ENCODE results near the gene RRAGD. TPM values are rescaled to one million over a fixed set of nuclear protein-coding genes. Genes with fewer than 3 reads are reported as not detected.

RRAGD gene
- total and polyA plus RNA-seq, 2 donors (not counting 1 experiment from before 2014, with no cell fraction given), result 0.27 to 4.5 TPM

DNA sequence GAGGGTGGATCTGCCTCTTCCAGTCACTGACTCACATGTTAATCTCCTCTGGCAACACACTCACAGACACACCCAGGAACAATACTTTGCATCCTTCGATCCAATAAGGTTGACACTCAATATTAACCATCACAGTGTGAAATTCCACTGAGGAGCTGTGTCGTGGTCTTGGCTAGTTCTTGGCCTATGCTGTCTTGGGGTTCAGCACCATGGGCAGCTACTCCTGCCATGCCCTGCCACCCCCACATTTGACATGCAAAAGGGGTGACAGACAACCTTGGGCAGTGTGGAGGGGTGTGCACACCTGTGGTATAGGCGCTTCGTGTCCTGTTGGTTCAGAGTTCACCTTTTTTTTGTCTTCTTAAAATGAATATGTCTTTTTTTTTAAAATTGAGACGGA is 46.6 kb upstream of the RRAGD start:
- Mint-ChIP-seq H3K27ac (no peak overlapping the region), H3K4me3 (no peak overlapping the region), H3K27me3 (no peaks in the 10 kb centered on the region), H3K9me3 (ENCODE audit: insufficient read depth) (no peaks in the 10 kb centered on the region), H3K4me1 (no peaks in the 10 kb centered on the region)
- H3K4me3 ChIP-seq (ENCODE audit: control extremely low read depth in 1 of 5, extremely low read depth in 1 of 5, insufficient read depth in 1 of 5, low read depth in 2 of 5, low read length in 4 of 5), result no peak overlapping the region
- intact Hi-C loops (cut with micrococcal nuclease), result no loop called here
- H3K9me3 ChIP-seq (ENCODE audit: control extremely low read depth in 1 of 3, control insufficient read depth in 2 of 3, insufficient read depth in 1 of 3, low read length in 2 of 3), result no peaks in the 10 kb centered on the region
- H3K36me3 ChIP-seq (replicated peaks in 1 of 2; ENCODE audit: control extremely low read depth in 1 of 2, control insufficient read depth in 1 of 2, extremely low read depth in 1 of 2, insufficient read depth in 2 of 2, low read length in 1 of 2), result no peaks in the 10 kb centered on the region
- H3K27ac ChIP-seq (ENCODE audit: low read length in 2 of 2), result no peak overlapping the region
- ChIA-PET POLR2A (no interaction called here), CTCF (no interaction called here)
- ATAC-seq (ENCODE audit: low read depth) (no peak), DNase-seq (no peak)
- H3K79me2 ChIP-seq (ENCODE audit: control insufficient read depth, insufficient read depth, low read length), result no peaks in the 10 kb centered on the region
- no peaks in the 10 kb centered on the region for H3K4me1 ChIP-seq (ENCODE audit: control insufficient read depth in 2 of 2, insufficient read depth in 2 of 2, low read length in 2 of 2)
- H4K20me1 ChIP-seq (ENCODE audit: control insufficient read depth, insufficient read depth, low read length, poor library complexity, severe bottlenecking), result no peaks in the 10 kb centered on the region
- TF ChIP-seq, protein P1, sequence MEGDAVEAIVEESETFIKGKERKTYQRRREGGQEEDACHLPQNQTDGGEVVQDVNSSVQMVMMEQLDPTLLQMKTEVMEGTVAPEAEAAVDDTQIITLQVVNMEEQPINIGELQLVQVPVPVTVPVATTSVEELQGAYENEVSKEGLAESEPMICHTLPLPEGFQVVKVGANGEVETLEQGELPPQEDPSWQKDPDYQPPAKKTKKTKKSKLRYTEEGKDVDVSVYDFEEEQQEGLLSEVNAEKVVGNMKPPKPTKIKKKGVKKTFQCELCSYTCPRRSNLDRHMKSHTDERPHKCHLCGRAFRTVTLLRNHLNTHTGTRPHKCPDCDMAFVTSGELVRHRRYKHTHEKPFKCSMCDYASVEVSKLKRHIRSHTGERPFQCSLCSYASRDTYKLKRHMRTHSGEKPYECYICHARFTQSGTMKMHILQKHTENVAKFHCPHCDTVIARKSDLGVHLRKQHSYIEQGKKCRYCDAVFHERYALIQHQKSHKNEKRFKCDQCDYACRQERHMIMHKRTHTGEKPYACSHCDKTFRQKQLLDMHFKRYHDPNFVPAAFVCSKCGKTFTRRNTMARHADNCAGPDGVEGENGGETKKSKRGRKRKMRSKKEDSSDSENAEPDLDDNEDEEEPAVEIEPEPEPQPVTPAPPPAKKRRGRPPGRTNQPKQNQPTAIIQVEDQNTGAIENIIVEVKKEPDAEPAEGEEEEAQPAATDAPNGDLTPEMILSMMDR (IDR thresholded peaks at IDR 0.05), result no peak
- no peak for TF ChIP-seq EZH2 (IDR thresholded peaks at IDR 0.05; ENCODE audit: borderline replicate concordance, insufficient read depth, low read depth, low read length, poor library complexity, severe bottlenecking)
- no peaks in the 10 kb centered on the region for H3K27me3 ChIP-seq (replicated peaks in 1 of 4; ENCODE audit: control extremely low read depth in 1 of 4, control insufficient read depth in 3 of 4, insufficient read depth in 4 of 4, low read length in 3 of 4)
- 93% methylated on average over 3 of the region's 5 CpGs for WGBS (ENCODE audit: insufficient coverage)
- no peak overlapping the region for H2AFZ ChIP-seq (ENCODE audit: insufficient read depth, low read depth, low read length, poor library complexity, severe bottlenecking)
- no peak overlapping the region for H3K9ac ChIP-seq (ENCODE audit: low read length)
- H3K4me2 ChIP-seq (replicated peaks; ENCODE audit: low read depth, low read length, poor library complexity, severe bottlenecking), result no peak overlapping the region

DNA sequence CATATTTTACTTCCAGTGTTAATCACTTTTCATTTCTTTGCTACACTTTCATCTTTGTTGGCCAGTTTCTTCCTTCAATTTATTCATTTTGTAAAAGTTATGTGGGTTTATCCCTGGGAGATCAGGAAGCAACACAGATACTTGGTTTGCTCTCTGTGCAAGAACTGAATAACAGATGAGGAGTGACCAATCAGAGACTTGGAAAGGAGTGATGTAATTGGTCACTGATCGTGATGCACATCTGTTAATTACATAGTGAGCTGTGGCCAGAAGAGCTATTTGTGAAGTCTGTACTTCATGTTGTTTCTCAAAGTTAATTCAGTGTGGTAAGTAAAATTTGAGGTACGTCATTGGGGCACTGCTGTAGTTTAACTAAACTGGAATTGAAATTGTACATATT is 42.2 kb upstream of the RRAGD start:
- Histone ChIP-seq H3K4me2 (replicated peaks; ENCODE audit: low read depth, low read length, poor library complexity, severe bottlenecking) (no peak overlapping the region), H3K4me1 (ENCODE audit: control insufficient read depth in 2 of 2, insufficient read depth in 2 of 2, low read length in 2 of 2) (no peaks in the 10 kb centered on the region), H3K9me3 (ENCODE audit: control extremely low read depth in 1 of 3, control insufficient read depth in 2 of 3, insufficient read depth in 1 of 3, low read length in 2 of 3) (no peaks in the 10 kb centered on the region), H3K36me3 (replicated peaks in 1 of 2; ENCODE audit: control extremely low read depth in 1 of 2, control insufficient read depth in 1 of 2, extremely low read depth in 1 of 2, insufficient read depth in 2 of 2, low read length in 1 of 2) (no peaks in the 10 kb centered on the region), H3K4me3 (ENCODE audit: control extremely low read depth in 1 of 5, extremely low read depth in 1 of 5, insufficient read depth in 1 of 5, low read depth in 2 of 5, low read length in 4 of 5) (no peak overlapping the region), H2AFZ (ENCODE audit: insufficient read depth, low read depth, low read length, poor library complexity, severe bottlenecking) (no peak overlapping the region), H3K27me3 (replicated peaks in 1 of 4; ENCODE audit: control extremely low read depth in 1 of 4, control insufficient read depth in 3 of 4, insufficient read depth in 4 of 4, low read length in 3 of 4) (no peaks in the 10 kb centered on the region), H3K9ac (ENCODE audit: low read length) (no peak overlapping the region), H3K27ac (ENCODE audit: low read length in 2 of 2) (no peak overlapping the region), H3K79me2 (ENCODE audit: control insufficient read depth, insufficient read depth, low read length) (no peaks in the 10 kb centered on the region), H4K20me1 (ENCODE audit: control insufficient read depth, insufficient read depth, low read length, poor library complexity, severe bottlenecking) (no peaks in the 10 kb centered on the region)
- TF ChIP-seq EZH2 (IDR thresholded peaks at IDR 0.05; ENCODE audit: borderline replicate concordance, insufficient read depth, low read depth, low read length, poor library complexity, severe bottlenecking), result no peak
- TF ChIP-seq, protein P1 (IDR thresholded peaks at IDR 0.05), result no peak
- DNase-seq (no peak), ATAC-seq (ENCODE audit: low read depth) (no peak)
- ChIA-PET CTCF (no interaction called here), POLR2A (no interaction called here)
- Mint-ChIP-seq H3K27ac (no peak overlapping the region), H3K4me1 (no peaks in the 10 kb centered on the region), H3K9me3 (ENCODE audit: insufficient read depth) (no peaks in the 10 kb centered on the region), H3K4me3 (no peak overlapping the region), H3K27me3 (no peaks in the 10 kb centered on the region)
- intact Hi-C loops (cut with micrococcal nuclease), result no loop called here
- WGBS (ENCODE audit: insufficient coverage), result 64% methylated on average over 1 of the region's 2 CpGs

Measured in B cell (primary cell).